Muscle of leg (tissue), 11 donors: ENCODE measurements around the gene GLMP. TPM values are rescaled to one million over a fixed set of nuclear protein-coding genes. Genes with fewer than 3 reads are reported as not detected.

Source experiments
- DNase-seq: peaks from one replicate; pipeline ENCODE4 v3.0.0; 2013
- H3K27ac ChIP-seq: one replicate; pipeline ENCODE4 v1.5.1; 2013; ENCODE audit warnings: mild to moderate bottlenecking, low read length, control low read depth
- H3K27me3 ChIP-seq: one replicate; pipeline ENCODE4 v1.6.1; 2013; ENCODE audit warnings: low read length; ENCODE audit not compliant: control insufficient read depth, insufficient read depth
- H3K36me3 ChIP-seq: one replicate; pipeline ENCODE4 v1.6.1; 2013; ENCODE audit warnings: low read length; ENCODE audit not compliant: control insufficient read depth, insufficient read depth
- H3K4me1 ChIP-seq: one replicate; pipeline ENCODE4 v1.6.1; 2013; ENCODE audit warnings: low read length; ENCODE audit not compliant: control insufficient read depth, insufficient read depth
- H3K4me3 ChIP-seq: one replicate; pipeline ENCODE4 v1.5.1; 2013; ENCODE audit warnings: low read length, control low read depth
- H3K9me3 ChIP-seq: replicated peaks from 2 replicates; pipeline ENCODE4 v1.6.1; 2013; ENCODE audit warnings: low read depth, low read length; ENCODE audit not compliant: control insufficient read depth
- WGBS: methylation state at CpG from one replicate; pipeline ENCODE4 v1.1.5; 2013; ENCODE audit warnings: missing lambda C conversion rate; ENCODE audit not compliant: insufficient coverage; 5-methylcytosine and 5-hydroxymethylcytosine counted together
- polyA plus RNA-seq, 8 donors: library from polyadenylated mRNA; unstranded; fragments of 120-200 nt; gene quantifications; one replicate each; pipeline versions ENCODE4 v1.2.1 to v1.2.3, GENCODE V29; 2013; ENCODE audit warnings: inconsistent platforms in 1 of 8, low replicate concordance in 1 of 8; ENCODE audit not compliant: insufficient read length in 8 of 8, insufficient read depth in 1 of 8
- total RNA-seq: library from RNA; stranded (reverse); fragments of 120-200 nt; gene quantifications from one replicate; pipeline ENCODE4 v1.2.4, GENCODE V29; 2013

Gene GLMP
- total and polyA plus RNA-seq, 9 donors: 17.7 to 29.1 (median 24.3) TPM

- peaks cover 75% of the 10 kb centered on the region for H3K36me3 ChIP-seq
- H3K4me3 ChIP-seq: no peak overlapping the region
- no peaks in the 10 kb centered on the region for H3K9me3 ChIP-seq
- DNase-seq: no peak
- H3K4me1 ChIP-seq: peaks cover 2% of the 10 kb centered on the region
- H3K27ac ChIP-seq: no peak overlapping the region
- WGBS: 90% methylated on average over 5 of the region's 8 CpGs
- H3K27me3 ChIP-seq: no peaks in the 10 kb centered on the region
Measured at GRCh38 chr1:156258859-156259258, 36.6 kb downstream of the GLMP start.

GRCh38 chr1:156257711-156258110 lies 37.8 kb downstream of the GLMP start:
- no peak overlapping the region for H3K27ac ChIP-seq
- peaks cover 2% of the 10 kb centered on the region for H3K4me1 ChIP-seq
- no peaks in the 10 kb centered on the region for H3K27me3 ChIP-seq
- WGBS: no CpG with 5 or more reads among the region's 2 CpGs
- DNase-seq: no peak
- H3K4me3 ChIP-seq: no peak overlapping the region
- no peaks in the 10 kb centered on the region for H3K9me3 ChIP-seq
- peaks cover 79% of the 10 kb centered on the region for H3K36me3 ChIP-seq

GRCh38 chr1:156253634-156254033 lies 41.8 kb downstream of the GLMP start:
- Histone ChIP-seq H3K36me3 (peaks cover 85% of the 10 kb centered on the region), H3K4me1 (peaks cover 5% of the 10 kb centered on the region), H3K9me3 (no peaks in the 10 kb centered on the region), H3K27me3 (no peaks in the 10 kb centered on the region), H3K4me3 (no peak overlapping the region), H3K27ac (no peak overlapping the region)
- DNase-seq: no peak
- WGBS: 89% methylated on average over 3 of the region's 3 CpGs

GRCh38 chr1:156251527-156251926 lies 44.0 kb downstream of the GLMP start:
- WGBS: 19% methylated on average over 2 of the region's 3 CpGs
- no peak for DNase-seq
- Histone ChIP-seq H3K4me3 (no peak overlapping the region), H3K36me3 (peaks cover 64% of the 10 kb centered on the region), H3K4me1 (peaks cover 21% of the 10 kb centered on the region), H3K9me3 (no peaks in the 10 kb centered on the region), H3K27me3 (peaks cover 7% of the 10 kb centered on the region), H3K27ac (no peak overlapping the region)

- Histone ChIP-seq H3K9me3 (no peaks in the 10 kb centered on the region), H3K36me3 (peaks cover 54% of the 10 kb centered on the region), H3K4me1 (peaks cover 35% of the 10 kb centered on the region), H3K4me3 (no peak overlapping the region), H3K27me3 (peaks cover 26% of the 10 kb centered on the region), H3K27ac (no peak overlapping the region)
- 100% methylated on average over 1 of the region's 5 CpGs for WGBS
- no peak for DNase-seq
Measured at GRCh38 chr1:156249593-156249992, 45.9 kb downstream of the GLMP start.

- Histone ChIP-seq H3K27ac (no peak overlapping the region), H3K9me3 (no peaks in the 10 kb centered on the region), H3K27me3 (peaks cover 32% of the 10 kb centered on the region), H3K36me3 (peaks cover 46% of the 10 kb centered on the region), H3K4me1 (peaks cover 35% of the 10 kb centered on the region), H3K4me3 (no peak overlapping the region)
- WGBS: no CpG with 5 or more reads among the region's 4 CpGs
- DNase-seq: no peak
Measured at GRCh38 chr1:156248323-156248683, 47.2 kb downstream of the GLMP start.

- 49% methylated on average over 11 of the region's 16 CpGs for WGBS
- Histone ChIP-seq H3K9me3 (no peaks in the 10 kb centered on the region), H3K36me3 (peaks cover 40% of the 10 kb centered on the region), H3K27ac (no peak within 1 kb of the TSS), H3K4me3 (no peak within 1 kb of the TSS), H3K4me1 (peaks cover 35% of the 10 kb centered on the region), H3K27me3 (peaks cover 32% of the 10 kb centered on the region)
- DNase-seq: no peak
Measured at GRCh38 chr1:156247460-156248322, 47.8 kb downstream of the GLMP start, which contains the start of gene PAQR6. Gene PAQR6, minus strand, starts transcription at chr1:156248056. Its CDS starts 1,325 bp downstream, at chr1:156246731.

- peak; percentile 46 for DNase-seq
- WGBS: 23% methylated on average over 7 of the region's 16 CpGs
- no peaks in the 10 kb centered on the region for H3K9me3 ChIP-seq
- no peak overlapping the region for H3K4me3 ChIP-seq
- H3K27ac ChIP-seq: no peak overlapping the region
- H3K27me3 ChIP-seq: peaks cover 32% of the 10 kb centered on the region
- H3K4me1 ChIP-seq: peaks cover 35% of the 10 kb centered on the region
- peaks cover 39% of the 10 kb centered on the region for H3K36me3 ChIP-seq
Measured at GRCh38 chr1:156246781-156247459, 48.6 kb downstream of the GLMP start.

GRCh38 chr1:156246241-156246780 lies 49.2 kb downstream of the GLMP start:
- WGBS: 46% methylated on average over 4 of the region's 10 CpGs
- DNase-seq: no peak
- H3K36me3 ChIP-seq: peaks cover 39% of the 10 kb centered on the region
- H3K27me3 ChIP-seq: peaks cover 32% of the 10 kb centered on the region
- no peaks in the 10 kb centered on the region for H3K9me3 ChIP-seq
- no peak overlapping the region for H3K4me3 ChIP-seq
- peaks cover 35% of the 10 kb centered on the region for H3K4me1 ChIP-seq
- no peak overlapping the region for H3K27ac ChIP-seq
